GM19395 (cell line): ENCODE measurements around the gene P4HB.

Source experiments
- ATAC-seq: cut with Tn5 transposase; IDR thresholded peaks from one replicate; pipeline ENCODE4 v1.9.1; 2021; ENCODE audit warnings: mild to moderate bottlenecking, moderate library complexity; ENCODE audit not compliant: unreplicated experiment

The P4HB gene

DNA sequence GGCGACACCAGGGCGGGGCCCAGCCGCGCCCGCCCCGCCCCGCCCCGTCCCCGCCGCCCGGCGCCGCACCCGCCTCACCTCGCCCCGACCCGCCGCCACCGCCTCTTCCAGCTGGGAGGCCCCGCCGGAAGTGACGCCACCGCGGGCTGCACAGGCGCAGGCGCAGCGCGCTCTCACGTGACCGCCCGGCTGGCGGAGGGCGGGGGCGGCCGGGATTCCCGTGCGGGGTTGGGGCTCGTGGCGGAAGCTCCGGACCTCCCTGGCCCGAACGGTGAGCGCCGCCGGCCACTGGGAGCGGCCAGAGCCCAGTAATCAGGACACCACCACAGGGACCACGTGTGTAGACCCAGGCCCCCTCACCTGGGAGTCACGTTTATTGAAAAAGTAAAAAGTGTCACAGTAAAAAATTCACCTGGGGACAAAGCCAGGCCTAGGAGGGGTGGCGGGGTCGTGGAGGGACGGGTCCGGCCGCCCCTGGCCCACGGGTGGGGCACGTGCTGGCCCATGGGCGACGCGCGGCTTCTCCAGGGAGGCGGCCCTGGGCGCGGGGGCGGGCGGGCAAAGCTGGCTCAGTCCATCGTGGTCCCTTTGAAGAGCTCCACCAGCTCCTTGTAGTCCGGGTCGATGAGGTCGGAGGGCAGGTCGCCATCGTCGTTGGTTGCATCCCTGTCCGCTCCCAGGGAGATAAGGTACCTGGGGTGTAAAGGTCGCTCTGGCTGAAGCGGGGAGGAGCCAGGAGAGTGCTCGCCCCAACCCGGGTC lies 27.0 kb downstream of the P4HB start, which contains the start of gene MCRIP1:
MCRIP1 (minus strand) TSS at position 132 of the 761 bp plus-strand sequence. CDS start 8,785 bp downstream, outside the sequence.
- peak; percentile 67 for ATAC-seq

DNA sequence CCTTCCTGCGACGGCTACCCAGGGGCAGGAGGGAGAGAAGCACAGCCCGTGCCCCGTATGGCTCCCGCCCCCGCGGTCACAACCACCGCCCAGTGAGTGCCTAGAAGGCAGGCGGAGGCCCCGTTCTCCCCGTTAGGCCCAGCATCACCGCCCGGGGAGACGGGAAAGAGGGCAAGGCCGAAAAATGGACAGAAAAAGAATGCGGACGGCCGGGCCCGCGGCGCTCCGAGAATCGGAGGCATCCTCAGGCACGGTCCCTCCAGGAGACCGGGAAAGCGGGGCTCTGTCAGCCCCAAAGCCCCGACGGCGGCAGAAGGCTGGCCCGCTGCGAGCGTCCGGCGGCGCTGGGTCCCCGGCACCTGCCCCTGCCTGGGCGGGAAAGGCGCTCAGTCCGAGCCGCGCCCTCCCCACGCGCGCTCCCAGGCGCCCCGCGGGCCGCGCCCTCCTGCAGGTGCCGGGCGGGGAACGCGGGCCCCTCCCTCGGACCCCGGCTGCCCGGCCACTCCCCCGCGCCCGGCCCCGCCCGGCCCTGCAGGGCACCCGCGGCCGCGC lies 27.7 kb downstream of the P4HB start:
- ATAC-seq = peak; percentile 23

GRCh38 chr17:81831957-81832607 lies 28.3 kb downstream of the P4HB start:
- ATAC-seq = peak; percentile 15

GRCh38 chr17:81831563-81831956 lies 28.8 kb downstream of the P4HB start:
- no peak for ATAC-seq

DNA sequence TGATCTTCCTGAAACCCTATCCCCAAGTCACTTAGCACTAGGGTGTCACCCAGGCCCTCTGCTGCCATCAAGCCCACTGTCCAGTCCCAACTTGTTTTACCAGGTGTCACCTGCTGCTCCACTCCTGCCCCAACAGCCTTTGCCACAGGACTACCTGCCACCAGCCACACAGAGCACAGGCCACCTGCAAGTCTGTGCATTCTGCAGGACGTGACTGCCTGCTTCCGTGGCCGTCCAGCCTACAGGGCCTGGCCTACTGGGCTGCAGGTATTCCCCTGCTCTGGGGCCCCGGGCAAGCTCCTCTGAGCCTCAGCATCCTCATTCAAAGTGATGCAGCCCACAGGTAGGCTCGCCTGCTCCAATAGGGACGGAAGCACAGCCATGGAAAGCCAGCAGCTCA lies 30.5 kb downstream of the P4HB start:
- ATAC-seq = no peak

DNA sequence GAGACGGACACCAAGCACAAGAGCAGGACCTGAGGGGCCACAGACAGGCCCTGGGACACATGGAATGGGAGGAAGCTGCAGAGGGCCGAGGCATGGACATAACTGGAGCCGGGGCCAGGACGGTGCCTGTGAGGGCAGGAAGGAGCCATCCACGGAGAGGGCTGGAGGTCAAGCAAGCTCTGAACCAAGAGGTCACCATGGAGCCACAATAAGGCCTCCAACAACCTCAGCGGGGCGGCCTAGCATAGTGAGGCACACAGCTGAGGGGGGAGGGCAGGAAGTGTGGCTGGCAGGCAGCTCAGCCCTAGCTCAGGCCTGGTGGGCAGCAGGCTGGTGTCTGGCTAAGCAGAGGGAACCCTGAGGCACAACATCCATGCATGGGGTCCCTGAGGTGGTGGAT lies 31.7 kb downstream of the P4HB start:
- ATAC-seq = no peak

GRCh38 chr17:81825841-81826466 lies 34.4 kb downstream of the P4HB start:
- no peak for ATAC-seq

- ATAC-seq = no peak
Measured at GRCh38 chr17:81824595-81824994, 35.7 kb downstream of the P4HB start.

- ATAC-seq = no peak
Measured at GRCh38 chr17:81823820-81824550, 36.4 kb downstream of the P4HB start.

GRCh38 chr17:81822996-81823819 lies 37.1 kb downstream of the P4HB start:
- no peak for ATAC-seq

DNA sequence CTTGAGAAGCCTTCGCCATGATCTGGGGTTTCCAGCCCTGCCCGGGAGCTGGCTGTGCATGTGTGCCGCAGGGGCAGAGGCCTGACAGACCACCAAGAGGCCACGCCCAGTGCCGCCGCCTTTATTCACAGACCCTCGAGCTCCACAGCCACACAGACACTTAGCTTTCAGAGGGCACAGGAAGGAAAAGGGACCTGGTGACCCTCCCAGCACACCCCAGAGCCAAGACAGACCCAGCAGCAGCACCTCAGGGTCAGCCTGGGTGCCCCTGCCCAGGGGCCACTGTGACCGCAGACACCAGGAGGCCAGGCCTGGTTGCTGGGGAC lies 38.1 kb downstream of the P4HB start:
- no peak for ATAC-seq

DNA sequence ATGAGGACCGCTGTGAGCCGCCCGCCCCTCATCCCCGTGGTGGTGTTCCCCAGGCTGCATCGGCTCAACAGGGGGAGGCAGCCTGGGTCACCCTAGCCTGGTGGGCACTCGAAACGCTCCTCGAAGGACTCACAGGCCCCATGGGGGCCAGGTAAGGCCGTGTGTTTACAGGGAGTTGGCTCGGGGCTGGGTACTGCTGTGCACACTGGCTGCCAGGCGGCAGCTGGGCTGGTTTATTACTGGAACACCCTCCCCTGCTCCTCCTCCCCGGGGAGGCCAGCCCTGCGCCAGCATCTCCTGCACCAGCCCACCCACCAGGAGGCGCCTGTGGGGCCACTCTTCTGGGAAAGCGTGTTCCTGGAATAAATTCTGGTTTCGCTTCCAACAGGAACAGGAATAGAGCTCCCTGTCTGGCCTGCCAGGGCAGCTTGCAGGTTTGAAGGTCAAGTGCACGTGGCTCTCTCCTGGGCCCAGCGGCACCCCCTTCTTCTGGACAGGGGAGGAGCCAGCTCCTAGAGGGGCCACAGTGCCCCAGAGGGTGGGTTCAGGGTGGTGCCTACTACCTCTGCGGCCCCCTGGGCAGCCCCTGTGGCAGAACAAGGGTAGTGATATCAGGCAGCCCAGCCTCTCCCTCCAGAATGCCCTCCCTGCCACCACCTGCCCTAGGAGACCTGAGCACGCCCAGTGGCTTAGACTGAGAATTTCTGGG lies 38.6 kb downstream of the P4HB start:
- ATAC-seq = no peak

GRCh38 chr17:81821147-81821546 lies 39.2 kb downstream of the P4HB start:
- ATAC-seq = no peak

DNA sequence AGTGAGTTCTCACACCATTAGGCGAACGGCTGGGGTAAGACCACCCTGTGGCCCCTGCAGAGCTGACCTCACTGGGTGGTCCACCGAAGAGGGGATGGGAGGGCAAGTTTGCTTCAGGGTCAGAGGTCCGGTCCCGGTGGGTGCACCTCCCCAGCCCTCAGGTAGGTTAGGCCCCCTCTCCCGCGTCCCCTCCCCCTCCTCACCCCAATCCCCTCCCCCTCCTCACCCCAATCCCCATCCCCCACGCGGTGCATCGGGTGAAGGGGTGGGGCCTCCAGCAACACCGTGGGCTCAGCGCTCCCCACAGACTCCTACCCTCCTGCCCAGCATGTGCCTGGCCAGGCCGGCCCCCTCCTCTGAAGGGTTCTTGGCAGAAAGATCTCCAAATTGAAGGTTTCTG lies 40.6 kb downstream of the P4HB start:
- ATAC-seq = no peak

DNA sequence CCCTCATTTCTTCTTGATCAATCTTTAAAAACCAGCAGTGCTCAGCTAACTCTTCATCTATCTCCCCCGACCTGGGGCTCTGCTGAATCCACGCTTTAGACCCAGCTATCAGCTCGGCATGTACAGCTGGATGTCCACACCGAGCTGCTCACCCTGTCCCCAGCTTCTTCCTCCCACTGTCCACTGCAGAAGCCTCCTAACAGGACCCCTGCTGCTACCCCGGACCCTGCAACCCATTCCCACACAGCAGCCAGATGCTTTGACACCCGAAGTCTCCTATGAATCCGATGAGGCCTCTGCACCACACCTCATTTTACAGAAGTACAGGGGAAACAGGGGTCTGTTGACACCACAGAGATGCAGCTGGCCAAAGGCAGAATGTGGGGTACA lies 42.6 kb downstream of the P4HB start:
- ATAC-seq = no peak

DNA sequence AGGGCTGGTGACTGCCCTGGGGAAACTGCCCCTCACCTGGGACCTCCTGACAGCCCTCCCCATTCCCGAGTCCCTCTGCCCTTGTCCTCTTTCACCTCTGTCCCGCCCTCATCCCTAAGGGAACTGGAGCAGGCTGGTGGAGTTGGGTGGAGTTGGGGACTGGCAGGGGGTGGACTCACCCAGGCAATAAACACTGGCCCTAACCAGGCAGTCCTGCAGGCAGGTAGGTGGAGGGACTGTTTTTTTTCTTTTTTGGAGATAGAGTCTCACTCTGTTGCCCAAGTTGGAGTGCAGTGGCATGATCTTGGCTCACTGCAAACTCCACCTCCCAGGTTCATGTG lies 44.7 kb downstream of the P4HB start:
- ATAC-seq = no peak

- ATAC-seq = no peak
Measured at GRCh38 chr17:81814748-81815645, 45.3 kb downstream of the P4HB start.

DNA sequence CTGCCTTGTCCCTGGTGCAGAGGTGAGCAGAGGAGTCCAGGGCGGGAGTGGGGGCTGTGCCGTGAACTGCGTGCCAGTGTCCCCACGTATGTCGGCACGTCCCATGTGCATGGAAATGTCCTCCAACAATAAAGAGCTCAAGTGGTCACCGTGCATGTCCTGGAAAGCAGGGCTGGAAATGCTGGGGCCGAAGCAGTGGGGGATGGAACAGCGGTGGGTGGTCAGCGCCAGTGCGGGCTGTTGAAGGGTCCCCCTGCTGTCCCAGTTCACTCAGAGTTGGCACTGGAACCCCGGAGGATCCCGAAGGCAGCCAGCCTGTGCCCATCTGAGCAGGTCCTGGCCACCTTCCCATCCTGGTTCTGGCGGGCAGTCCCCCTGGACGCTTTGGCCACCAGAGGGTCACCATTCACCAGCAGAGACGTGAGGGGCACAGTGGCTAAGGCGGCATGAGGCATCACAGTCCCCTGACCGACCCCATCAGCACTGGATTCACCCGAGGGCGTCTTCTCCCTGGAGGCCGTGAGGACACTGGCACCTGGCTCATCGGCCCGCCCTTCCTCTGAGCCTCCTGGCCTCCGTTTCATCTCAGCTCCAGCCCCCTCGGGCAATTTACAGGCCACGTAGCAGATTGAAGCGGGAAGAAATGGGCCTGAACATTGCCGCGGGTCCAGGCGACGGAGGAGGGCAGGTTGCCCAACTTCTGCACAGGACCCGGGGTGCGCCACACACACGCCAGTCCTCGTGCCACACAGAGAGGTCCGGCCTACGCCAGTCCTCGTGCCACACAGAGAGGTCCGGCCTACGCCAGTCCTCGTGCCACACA lies 46.3 kb downstream of the P4HB start:
- ATAC-seq = no peak
